K562 (cell line): ENCODE results near the gene DRC3. TPM values are rescaled to one million over a fixed set of nuclear protein-coding genes. Genes with fewer than 3 reads are reported as not detected.

Experiments
- E2F8 ChIP-seq: fragments of 450-650 bp; IDR thresholded peaks from 2 replicates; pipeline ENCODE4 v1.7.1; 2018; ENCODE audit warnings: mild to moderate bottlenecking, low read depth; ENCODE audit not compliant: partially characterized antibody
- GTF2B ChIP-seq: IDR thresholded peaks from 2 replicates; pipeline ENCODE4 v1.6.1; 2011; ENCODE audit not compliant: insufficient read length; ENCODE audit errors: extremely low read depth
- HMG20B ChIP-seq: fragments of 250-450 bp; sonication (Bioruptor Pico); IDR thresholded peaks from 2 replicates; pipeline ENCODE4 v1.5.0; 2021; ENCODE audit warnings: mild to moderate bottlenecking
- LCOR ChIP-seq: sonication (generic); formaldehyde crosslinking; IDR thresholded peaks from 2 replicates; pipeline ENCODE4 v1.8.0; 2022; ENCODE audit warnings: mild to moderate bottlenecking, missing genetic modification reagents
- MCM3 ChIP-seq: fragments of 450-650 bp; IDR thresholded peaks from 2 replicates; pipeline ENCODE4 v1.6.1; 2016
- POLR3G ChIP-seq: IDR thresholded peaks from 2 replicates; pipeline ENCODE4 v1.6.1; 2011; ENCODE audit not compliant: insufficient read length, insufficient replicate concordance; ENCODE audit errors: extremely low read depth
- SNRNP70 ChIP-seq: fragments of 200-400 bp; formaldehyde crosslinking; optimal IDR thresholded peaks from 2 replicates; pipeline ENCODE3; 2017; ENCODE audit warnings: low read depth, low read length
- TCFL5 ChIP-seq: fragments of 250-450 bp; sonication (Bioruptor Pico); conservative IDR thresholded peaks from 2 replicates; pipeline ENCODE4 v1.6.1; 2021; ENCODE audit warnings: mild to moderate bottlenecking, moderate library complexity, matching md5 sums
- ZKSCAN1 ChIP-seq: fragments of 150-350 bp; IDR thresholded peaks from 2 replicates; pipeline ENCODE4 v1.6.1; 2016; ENCODE audit warnings: low read depth, low read length
- ZNF232 ChIP-seq: sonication (generic); formaldehyde crosslinking; IDR thresholded peaks from 2 replicates; pipeline ENCODE4 v1.8.0; 2022; ENCODE audit warnings: mild to moderate bottlenecking, missing genetic modification reagents
- ZNF24 ChIP-seq: fragments of 450-650 bp; IDR thresholded peaks from 2 replicates; pipeline ENCODE4 v1.6.1; 2016
- ZNF277 ChIP-seq: fragments of 250-450 bp; sonication (Bioruptor Pico); IDR thresholded peaks from 2 replicates; pipeline ENCODE4 v1.8.0; 2022; ENCODE audit warnings: inconsistent platforms, mild to moderate bottlenecking, moderate library complexity, borderline replicate concordance
- polyA plus RNA-seq, 8 experiments: library from polyadenylated mRNA; depleted of rRNA in 4 of 8; stranded (reverse) in 5 of 8; unstranded in 3 of 8; fragments of >200 nt; fragmentation: Nextera tagmentation in 2 of 8; fragmentation: Illumina TruSeq in 1 of 8; extraction: Ambion mirVana in 2 of 8; extraction: Trizol in 1 of 8; gene quantifications; 2 replicates each; pipeline versions ENCODE4 v1.2.1 to v1.2.3, GENCODE V29; 2011 to 2014; ENCODE audit warnings: inconsistent platforms in 1 of 8, missing spikeins in 1 of 8
- total RNA-seq, 7 experiments: library from RNA; depleted of rRNA in 6 of 7; stranded (reverse); fragments of >200 nt in 6 of 7; fragmentation: Illumina TruSeq in 2 of 7; extraction: Trizol in 2 of 7; gene quantifications; 2 replicates each; pipeline versions ENCODE4 v1.2.1 to v1.2.3, GENCODE V29; 2011 to 2021; ENCODE audit warnings: low replicate concordance in 1 of 7
- TF ChIP-seq, protein P1 (sequence below): fragments of 450-650 bp; IDR thresholded peaks from 2 replicates; pipeline ENCODE4 v1.6.1; 2016; ENCODE audit warnings: low read depth
- TF ChIP-seq, protein P2 (sequence below), 2 experiments: fragments of 250-450 bp in 1 of 2; fragments of 450-650 bp in 1 of 2; sonication (Bioruptor Pico) in 1 of 2; IDR thresholded peaks; 2 replicates each; pipeline versions ENCODE4 v1.6.1 to v1.8.0; 2016 to 2021; ENCODE audit warnings: mild to moderate bottlenecking in 2 of 2, moderate library complexity in 2 of 2, missing compliant biosample characterization in 1 of 2, missing genetic modification characterization in 1 of 2

The DRC3 gene
- total and polyA plus RNA-seq, 9 of the 15 experiments (the other 6 are each of a cell fraction or from before 2014, with no cell fraction given) = 0.10 to 0.84 (median 0.30) TPM; not detected in 3

DNA sequence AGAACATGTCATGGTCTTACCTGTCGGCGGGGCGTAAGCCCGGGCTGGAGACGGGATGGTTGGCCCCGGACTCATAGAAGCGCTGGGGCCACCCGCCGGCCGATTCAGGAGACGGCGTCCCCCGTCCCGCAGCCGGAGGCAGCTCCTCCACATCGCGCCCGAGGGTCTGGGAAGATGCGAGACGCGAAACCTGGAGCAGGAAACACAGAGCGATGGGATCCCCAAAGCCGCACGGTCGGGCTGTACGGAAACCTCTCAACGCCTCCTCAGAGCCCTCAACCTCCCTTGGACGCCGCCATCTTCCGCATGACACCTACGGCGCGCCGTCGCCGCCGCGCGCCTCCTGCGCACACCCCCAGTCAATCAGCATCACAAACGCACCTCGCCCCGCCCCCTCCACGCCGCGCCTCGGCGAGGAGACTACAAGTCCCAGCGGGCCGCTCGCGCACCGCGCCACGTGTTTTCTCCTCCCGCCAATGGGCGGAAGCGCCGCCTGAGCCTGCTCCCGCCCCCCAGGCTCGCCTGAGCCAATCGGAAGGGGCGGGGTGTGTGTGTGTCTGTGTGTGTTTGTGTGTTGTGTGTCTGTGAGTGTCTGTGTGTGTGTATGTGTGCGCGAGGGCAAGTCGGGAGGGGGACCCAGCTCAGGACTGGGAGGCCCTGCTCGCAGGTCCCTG is 66.3 kb downstream of the DRC3 start, which contains the start of the genes ATPAF2 and GID4 (continued):
- TF ChIP-seq SNRNP70 (no peak), E2F8 (no peak), ZNF277 (CRISPR knock-in tag) (no peak), ZNF232 (no peak), LCOR (CRISPR knock-in tag) (peak; percentile 38; the same call in 1 of the 2 replicates), TCFL5 (CRISPR knock-in tag) (no peak), MCM3 (no peak), ZKSCAN1 (0 out of 2 replicates have a peak, but pooled peaks have one; percentile 22), POLR3G (no peak), HMG20B (CRISPR knock-in tag) (no peak), GTF2B (no peak), ZNF24 (no peak)
- TF ChIP-seq, protein P1, sequence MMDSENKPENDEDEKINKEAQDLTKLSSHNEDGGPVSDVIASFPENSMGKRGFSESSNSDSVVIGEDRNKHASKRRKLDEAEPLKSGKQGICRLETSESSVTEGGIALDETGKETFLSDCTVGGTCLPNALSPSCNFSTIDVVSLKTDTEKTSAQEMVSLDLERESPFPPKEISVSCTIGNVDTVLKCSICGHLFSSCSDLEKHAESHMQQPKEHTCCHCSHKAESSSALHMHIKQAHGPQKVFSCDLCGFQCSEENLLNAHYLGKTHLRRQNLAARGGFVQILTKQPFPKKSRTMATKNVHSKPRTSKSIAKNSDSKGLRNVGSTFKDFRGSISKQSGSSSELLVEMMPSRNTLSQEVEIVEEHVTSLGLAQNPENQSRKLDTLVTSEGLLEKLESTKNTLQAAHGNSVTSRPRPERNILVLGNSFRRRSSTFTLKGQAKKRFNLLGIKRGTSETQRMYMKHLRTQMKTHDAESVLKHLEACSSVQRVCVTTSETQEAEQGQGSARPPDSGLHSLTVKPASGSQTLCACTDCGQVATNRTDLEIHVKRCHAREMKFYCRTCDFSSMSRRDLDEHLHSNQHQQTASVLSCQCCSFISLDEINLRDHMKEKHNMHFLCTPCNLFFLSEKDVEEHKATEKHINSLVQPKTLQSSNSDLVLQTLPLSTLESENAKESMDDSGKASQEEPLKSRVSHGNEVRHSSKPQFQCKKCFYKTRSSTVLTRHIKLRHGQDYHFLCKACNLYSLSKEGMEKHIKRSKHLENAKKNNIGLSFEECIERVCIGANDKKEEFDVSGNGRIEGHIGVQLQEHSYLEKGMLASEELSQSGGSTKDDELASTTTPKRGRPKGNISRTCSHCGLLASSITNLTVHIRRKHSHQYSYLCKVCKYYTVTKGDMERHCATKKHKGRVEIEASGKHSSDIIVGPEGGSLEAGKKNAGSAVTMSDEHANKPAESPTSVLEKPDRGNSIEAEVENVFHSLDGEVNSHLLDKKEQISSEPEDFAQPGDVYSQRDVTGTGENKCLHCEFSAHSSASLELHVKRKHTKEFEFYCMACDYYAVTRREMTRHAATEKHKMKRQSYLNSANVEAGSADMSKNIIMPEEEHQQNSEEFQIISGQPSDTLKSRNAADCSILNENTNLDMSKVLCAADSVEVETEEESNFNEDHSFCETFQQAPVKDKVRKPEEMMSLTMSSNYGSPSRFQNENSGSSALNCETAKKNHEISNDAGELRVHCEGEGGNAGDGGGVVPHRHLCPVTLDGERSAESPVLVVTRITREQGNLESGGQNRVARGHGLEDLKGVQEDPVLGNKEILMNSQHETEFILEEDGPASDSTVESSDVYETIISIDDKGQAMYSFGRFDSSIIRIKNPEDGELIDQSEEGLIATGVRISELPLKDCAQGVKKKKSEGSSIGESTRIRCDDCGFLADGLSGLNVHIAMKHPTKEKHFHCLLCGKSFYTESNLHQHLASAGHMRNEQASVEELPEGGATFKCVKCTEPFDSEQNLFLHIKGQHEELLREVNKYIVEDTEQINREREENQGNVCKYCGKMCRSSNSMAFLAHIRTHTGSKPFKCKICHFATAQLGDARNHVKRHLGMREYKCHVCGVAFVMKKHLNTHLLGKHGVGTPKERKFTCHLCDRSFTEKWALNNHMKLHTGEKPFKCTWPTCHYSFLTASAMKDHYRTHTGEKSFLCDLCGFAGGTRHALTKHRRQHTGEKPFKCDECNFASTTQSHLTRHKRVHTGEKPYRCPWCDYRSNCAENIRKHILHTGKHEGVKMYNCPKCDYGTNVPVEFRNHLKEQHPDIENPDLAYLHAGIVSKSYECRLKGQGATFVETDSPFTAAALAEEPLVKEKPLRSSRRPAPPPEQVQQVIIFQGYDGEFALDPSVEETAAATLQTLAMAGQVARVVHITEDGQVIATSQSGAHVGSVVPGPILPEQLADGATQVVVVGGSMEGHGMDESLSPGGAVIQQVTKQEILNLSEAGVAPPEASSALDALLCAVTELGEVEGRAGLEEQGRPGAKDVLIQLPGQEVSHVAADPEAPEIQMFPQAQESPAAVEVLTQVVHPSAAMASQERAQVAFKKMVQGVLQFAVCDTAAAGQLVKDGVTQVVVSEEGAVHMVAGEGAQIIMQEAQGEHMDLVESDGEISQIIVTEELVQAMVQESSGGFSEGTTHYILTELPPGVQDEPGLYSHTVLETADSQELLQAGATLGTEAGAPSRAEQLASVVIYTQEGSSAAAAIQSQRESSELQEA = peak; percentile 93
- TF ChIP-seq, protein P2, sequence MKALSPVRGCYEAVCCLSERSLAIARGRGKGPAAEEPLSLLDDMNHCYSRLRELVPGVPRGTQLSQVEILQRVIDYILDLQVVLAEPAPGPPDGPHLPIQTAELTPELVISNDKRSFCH (CRISPR knock-in tag; IDR thresholded peaks at IDR 0.05) = no peak
- TF ChIP-seq, protein P2 (tag; IDR thresholded peaks at IDR 0.05) = 0 out of 2 replicates have a peak, but pooled peaks have one; percentile 52
